ENCODE data around the gene CDK14. TPM values are rescaled to one million over a fixed set of nuclear protein-coding genes. Genes with fewer than 3 reads are reported as not detected.

The CDK14 gene
- polyA plus RNA-seq, 1 donor from 2014 or later, result 25.1 TPM

GRCh38 chr7:90966346-90966745, 370.2 kb downstream of the CDK14 start:
- Histone ChIP-seq H3K27ac (ENCODE audit: low read length) (no peak overlapping the region), H3K9me3 (ENCODE audit: low read length) (no peaks in the 10 kb centered on the region), H3F3A (ENCODE audit: insufficient read depth, low read length, poor library complexity, severe bottlenecking) (no peaks in the 10 kb centered on the region), H3K9me2 (ENCODE audit: insufficient read depth, low read length) (no peaks in the 10 kb centered on the region), H3K4me3 (ENCODE audit: low read length) (no peak overlapping the region), H3K4me2 (ENCODE audit: low read length) (no peak overlapping the region), H3K79me2 (replicated peaks; ENCODE audit: insufficient read depth, low read length) (no peaks in the 10 kb centered on the region), H3K36me3 (ENCODE audit: insufficient read depth, low read length) (no peaks in the 10 kb centered on the region), H3K9ac (ENCODE audit: low read length) (no peak overlapping the region), H4K20me1 (ENCODE audit: insufficient read depth) (no peaks in the 10 kb centered on the region), H2AFZ (ENCODE audit: low read depth, low read length) (no peak overlapping the region), H3K27me3 (ENCODE audit: insufficient read depth, low read depth, low read length) (no peaks in the 10 kb centered on the region)
- TF ChIP-seq RAD21 (conservative IDR thresholded peaks at IDR 0.05) (no peak), TAF1 (IDR thresholded peaks at IDR 0.05; ENCODE audit: low read depth) (no peak), EP300 (conservative IDR thresholded peaks at IDR 0.05; ENCODE audit: poor library complexity, severe bottlenecking) (no peak), POLR2AphosphoS5 (IDR thresholded peaks at IDR 0.05) (no peak), MXI1 (conservative IDR thresholded peaks at IDR 0.05; ENCODE audit: poor library complexity, severe bottlenecking) (no peak), EZH2 (IDR thresholded peaks at IDR 0.05; ENCODE audit: borderline replicate concordance, insufficient read depth, low read length, poor library complexity, severe bottlenecking) (no peak), SMC3 (conservative IDR thresholded peaks at IDR 0.05; ENCODE audit: poor library complexity) (no peak)
- TF ChIP-seq, protein P1, sequence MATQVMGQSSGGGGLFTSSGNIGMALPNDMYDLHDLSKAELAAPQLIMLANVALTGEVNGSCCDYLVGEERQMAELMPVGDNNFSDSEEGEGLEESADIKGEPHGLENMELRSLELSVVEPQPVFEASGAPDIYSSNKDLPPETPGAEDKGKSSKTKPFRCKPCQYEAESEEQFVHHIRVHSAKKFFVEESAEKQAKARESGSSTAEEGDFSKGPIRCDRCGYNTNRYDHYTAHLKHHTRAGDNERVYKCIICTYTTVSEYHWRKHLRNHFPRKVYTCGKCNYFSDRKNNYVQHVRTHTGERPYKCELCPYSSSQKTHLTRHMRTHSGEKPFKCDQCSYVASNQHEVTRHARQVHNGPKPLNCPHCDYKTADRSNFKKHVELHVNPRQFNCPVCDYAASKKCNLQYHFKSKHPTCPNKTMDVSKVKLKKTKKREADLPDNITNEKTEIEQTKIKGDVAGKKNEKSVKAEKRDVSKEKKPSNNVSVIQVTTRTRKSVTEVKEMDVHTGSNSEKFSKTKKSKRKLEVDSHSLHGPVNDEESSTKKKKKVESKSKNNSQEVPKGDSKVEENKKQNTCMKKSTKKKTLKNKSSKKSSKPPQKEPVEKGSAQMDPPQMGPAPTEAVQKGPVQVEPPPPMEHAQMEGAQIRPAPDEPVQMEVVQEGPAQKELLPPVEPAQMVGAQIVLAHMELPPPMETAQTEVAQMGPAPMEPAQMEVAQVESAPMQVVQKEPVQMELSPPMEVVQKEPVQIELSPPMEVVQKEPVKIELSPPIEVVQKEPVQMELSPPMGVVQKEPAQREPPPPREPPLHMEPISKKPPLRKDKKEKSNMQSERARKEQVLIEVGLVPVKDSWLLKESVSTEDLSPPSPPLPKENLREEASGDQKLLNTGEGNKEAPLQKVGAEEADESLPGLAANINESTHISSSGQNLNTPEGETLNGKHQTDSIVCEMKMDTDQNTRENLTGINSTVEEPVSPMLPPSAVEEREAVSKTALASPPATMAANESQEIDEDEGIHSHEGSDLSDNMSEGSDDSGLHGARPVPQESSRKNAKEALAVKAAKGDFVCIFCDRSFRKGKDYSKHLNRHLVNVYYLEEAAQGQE (IDR thresholded peaks at IDR 0.05; ENCODE audit: borderline replicate concordance), result no peak
- TF ChIP-seq, protein P2, sequence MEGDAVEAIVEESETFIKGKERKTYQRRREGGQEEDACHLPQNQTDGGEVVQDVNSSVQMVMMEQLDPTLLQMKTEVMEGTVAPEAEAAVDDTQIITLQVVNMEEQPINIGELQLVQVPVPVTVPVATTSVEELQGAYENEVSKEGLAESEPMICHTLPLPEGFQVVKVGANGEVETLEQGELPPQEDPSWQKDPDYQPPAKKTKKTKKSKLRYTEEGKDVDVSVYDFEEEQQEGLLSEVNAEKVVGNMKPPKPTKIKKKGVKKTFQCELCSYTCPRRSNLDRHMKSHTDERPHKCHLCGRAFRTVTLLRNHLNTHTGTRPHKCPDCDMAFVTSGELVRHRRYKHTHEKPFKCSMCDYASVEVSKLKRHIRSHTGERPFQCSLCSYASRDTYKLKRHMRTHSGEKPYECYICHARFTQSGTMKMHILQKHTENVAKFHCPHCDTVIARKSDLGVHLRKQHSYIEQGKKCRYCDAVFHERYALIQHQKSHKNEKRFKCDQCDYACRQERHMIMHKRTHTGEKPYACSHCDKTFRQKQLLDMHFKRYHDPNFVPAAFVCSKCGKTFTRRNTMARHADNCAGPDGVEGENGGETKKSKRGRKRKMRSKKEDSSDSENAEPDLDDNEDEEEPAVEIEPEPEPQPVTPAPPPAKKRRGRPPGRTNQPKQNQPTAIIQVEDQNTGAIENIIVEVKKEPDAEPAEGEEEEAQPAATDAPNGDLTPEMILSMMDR (IDR thresholded peaks at IDR 0.05; ENCODE audit: poor library complexity, severe bottlenecking), result no peak

DNA sequence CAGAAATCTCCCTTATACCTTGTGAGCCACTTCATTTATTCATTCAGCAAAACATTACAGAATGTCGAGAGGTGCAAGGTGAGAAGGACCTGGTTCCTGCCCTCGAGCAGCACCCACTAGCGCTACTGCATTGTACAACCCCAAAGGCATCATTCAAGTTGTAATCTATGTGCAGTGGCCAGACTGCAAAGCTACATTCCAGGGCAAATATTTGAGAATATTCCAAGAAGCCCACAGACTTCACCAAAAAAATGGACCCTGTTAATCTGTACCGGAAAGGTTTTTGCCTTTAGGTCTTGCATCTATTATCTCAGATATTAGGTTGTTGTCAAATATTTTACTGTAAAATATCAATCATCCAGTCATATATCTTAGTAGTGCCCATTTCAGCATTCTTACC, 372.8 kb downstream of the CDK14 start:
- Histone ChIP-seq H4K20me1 (ENCODE audit: insufficient read depth) (no peaks in the 10 kb centered on the region), H3K9me3 (ENCODE audit: low read length) (no peaks in the 10 kb centered on the region), H3K9ac (ENCODE audit: low read length) (no peak overlapping the region), H3K4me2 (ENCODE audit: low read length) (no peak overlapping the region), H3F3A (ENCODE audit: insufficient read depth, low read length, poor library complexity, severe bottlenecking) (no peaks in the 10 kb centered on the region), H3K4me3 (ENCODE audit: low read length) (no peak overlapping the region), H3K36me3 (ENCODE audit: insufficient read depth, low read length) (no peaks in the 10 kb centered on the region), H3K27me3 (ENCODE audit: insufficient read depth, low read depth, low read length) (no peaks in the 10 kb centered on the region), H3K27ac (ENCODE audit: low read length) (no peak overlapping the region), H3K9me2 (ENCODE audit: insufficient read depth, low read length) (no peaks in the 10 kb centered on the region), H2AFZ (ENCODE audit: low read depth, low read length) (no peak overlapping the region), H3K79me2 (replicated peaks; ENCODE audit: insufficient read depth, low read length) (no peaks in the 10 kb centered on the region)
- TF ChIP-seq, protein P2 (IDR thresholded peaks at IDR 0.05; ENCODE audit: poor library complexity, severe bottlenecking), result no peak
- TF ChIP-seq MXI1 (conservative IDR thresholded peaks at IDR 0.05; ENCODE audit: poor library complexity, severe bottlenecking), result no peak
- TF ChIP-seq SMC3 (conservative IDR thresholded peaks at IDR 0.05; ENCODE audit: poor library complexity), result no peak
- TF ChIP-seq POLR2AphosphoS5 (IDR thresholded peaks at IDR 0.05), result no peak
- TF ChIP-seq, protein P1 (IDR thresholded peaks at IDR 0.05; ENCODE audit: borderline replicate concordance), result no peak
- TF ChIP-seq EP300 (conservative IDR thresholded peaks at IDR 0.05; ENCODE audit: poor library complexity, severe bottlenecking), result no peak
- no peak for TF ChIP-seq RAD21 (conservative IDR thresholded peaks at IDR 0.05)
- no peak for TF ChIP-seq EZH2 (IDR thresholded peaks at IDR 0.05; ENCODE audit: borderline replicate concordance, insufficient read depth, low read length, poor library complexity, severe bottlenecking)
- no peak for TF ChIP-seq TAF1 (IDR thresholded peaks at IDR 0.05; ENCODE audit: low read depth)
